Neural cell (in vitro differentiated cells): Measurements from ENCODE around the gene ARHGAP30.

Experiments used
- EP300 ChIP-seq: fragments of 450-650 bp; conservative IDR thresholded peaks from 2 replicates; pipeline ENCODE4 v1.6.1; 2014; ENCODE audit warnings: antibody characterized with exemption, mild to moderate bottlenecking, moderate library complexity; ENCODE audit not compliant: poor library complexity, severe bottlenecking
- EZH2 ChIP-seq: fragments of 200-600, 300-800 bp; shearing (Covaris generic), sonication (generic); IDR thresholded peaks from 2 replicates; pipeline ENCODE4 v1.6.1; 2014; ENCODE audit warnings: antibody characterized with exemption, low read length, borderline replicate concordance, mild to moderate bottlenecking; ENCODE audit not compliant: insufficient read depth, poor library complexity, severe bottlenecking
- MXI1 ChIP-seq: fragments of 450-650 bp; conservative IDR thresholded peaks from 2 replicates; pipeline ENCODE4 v1.6.1; 2014; ENCODE audit warnings: antibody characterized with exemption, mild to moderate bottlenecking; ENCODE audit not compliant: poor library complexity, severe bottlenecking
- POLR2AphosphoS5 ChIP-seq: IDR thresholded peaks from 2 replicates; pipeline ENCODE4 v1.6.1; 2012
- RAD21 ChIP-seq: fragments of 450-650 bp; conservative IDR thresholded peaks from 2 replicates; pipeline ENCODE4 v1.6.1; 2014; ENCODE audit warnings: antibody characterized with exemption, mild to moderate bottlenecking, moderate library complexity
- SMC3 ChIP-seq: fragments of 450-650 bp; conservative IDR thresholded peaks from 2 replicates; pipeline ENCODE4 v1.6.1; 2014; ENCODE audit warnings: antibody characterized with exemption, mild to moderate bottlenecking, moderate library complexity; ENCODE audit not compliant: poor library complexity
- TF ChIP-seq, protein P1 (sequence below): fragments of 450-650 bp; IDR thresholded peaks from 2 replicates; pipeline ENCODE4 v1.5.1; 2014; ENCODE audit warnings: antibody characterized with exemption, mild to moderate bottlenecking, moderate library complexity; ENCODE audit not compliant: poor library complexity, severe bottlenecking
- TF ChIP-seq, protein P2 (sequence below): IDR thresholded peaks from 2 replicates; pipeline ENCODE4 v1.6.1; 2012; ENCODE audit warnings: borderline replicate concordance

- TF ChIP-seq, protein P1, sequence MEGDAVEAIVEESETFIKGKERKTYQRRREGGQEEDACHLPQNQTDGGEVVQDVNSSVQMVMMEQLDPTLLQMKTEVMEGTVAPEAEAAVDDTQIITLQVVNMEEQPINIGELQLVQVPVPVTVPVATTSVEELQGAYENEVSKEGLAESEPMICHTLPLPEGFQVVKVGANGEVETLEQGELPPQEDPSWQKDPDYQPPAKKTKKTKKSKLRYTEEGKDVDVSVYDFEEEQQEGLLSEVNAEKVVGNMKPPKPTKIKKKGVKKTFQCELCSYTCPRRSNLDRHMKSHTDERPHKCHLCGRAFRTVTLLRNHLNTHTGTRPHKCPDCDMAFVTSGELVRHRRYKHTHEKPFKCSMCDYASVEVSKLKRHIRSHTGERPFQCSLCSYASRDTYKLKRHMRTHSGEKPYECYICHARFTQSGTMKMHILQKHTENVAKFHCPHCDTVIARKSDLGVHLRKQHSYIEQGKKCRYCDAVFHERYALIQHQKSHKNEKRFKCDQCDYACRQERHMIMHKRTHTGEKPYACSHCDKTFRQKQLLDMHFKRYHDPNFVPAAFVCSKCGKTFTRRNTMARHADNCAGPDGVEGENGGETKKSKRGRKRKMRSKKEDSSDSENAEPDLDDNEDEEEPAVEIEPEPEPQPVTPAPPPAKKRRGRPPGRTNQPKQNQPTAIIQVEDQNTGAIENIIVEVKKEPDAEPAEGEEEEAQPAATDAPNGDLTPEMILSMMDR, result no peak
- TF ChIP-seq SMC3 (no peak), EZH2 (no peak), EP300 (peak; percentile 78), POLR2AphosphoS5 (peak; percentile 97), RAD21 (no peak), MXI1 (peak; percentile 61)
- TF ChIP-seq, protein P2, sequence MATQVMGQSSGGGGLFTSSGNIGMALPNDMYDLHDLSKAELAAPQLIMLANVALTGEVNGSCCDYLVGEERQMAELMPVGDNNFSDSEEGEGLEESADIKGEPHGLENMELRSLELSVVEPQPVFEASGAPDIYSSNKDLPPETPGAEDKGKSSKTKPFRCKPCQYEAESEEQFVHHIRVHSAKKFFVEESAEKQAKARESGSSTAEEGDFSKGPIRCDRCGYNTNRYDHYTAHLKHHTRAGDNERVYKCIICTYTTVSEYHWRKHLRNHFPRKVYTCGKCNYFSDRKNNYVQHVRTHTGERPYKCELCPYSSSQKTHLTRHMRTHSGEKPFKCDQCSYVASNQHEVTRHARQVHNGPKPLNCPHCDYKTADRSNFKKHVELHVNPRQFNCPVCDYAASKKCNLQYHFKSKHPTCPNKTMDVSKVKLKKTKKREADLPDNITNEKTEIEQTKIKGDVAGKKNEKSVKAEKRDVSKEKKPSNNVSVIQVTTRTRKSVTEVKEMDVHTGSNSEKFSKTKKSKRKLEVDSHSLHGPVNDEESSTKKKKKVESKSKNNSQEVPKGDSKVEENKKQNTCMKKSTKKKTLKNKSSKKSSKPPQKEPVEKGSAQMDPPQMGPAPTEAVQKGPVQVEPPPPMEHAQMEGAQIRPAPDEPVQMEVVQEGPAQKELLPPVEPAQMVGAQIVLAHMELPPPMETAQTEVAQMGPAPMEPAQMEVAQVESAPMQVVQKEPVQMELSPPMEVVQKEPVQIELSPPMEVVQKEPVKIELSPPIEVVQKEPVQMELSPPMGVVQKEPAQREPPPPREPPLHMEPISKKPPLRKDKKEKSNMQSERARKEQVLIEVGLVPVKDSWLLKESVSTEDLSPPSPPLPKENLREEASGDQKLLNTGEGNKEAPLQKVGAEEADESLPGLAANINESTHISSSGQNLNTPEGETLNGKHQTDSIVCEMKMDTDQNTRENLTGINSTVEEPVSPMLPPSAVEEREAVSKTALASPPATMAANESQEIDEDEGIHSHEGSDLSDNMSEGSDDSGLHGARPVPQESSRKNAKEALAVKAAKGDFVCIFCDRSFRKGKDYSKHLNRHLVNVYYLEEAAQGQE, result peak; percentile 98
Measured at GRCh38 chr1:161045736-161046604, 23.7 kb downstream of the ARHGAP30 start, which contains the start of gene USF1.
